Liver (tissue), 9 donors: ENCODE measurements around the gene GGT1. TPM values are rescaled to one million over a fixed set of nuclear protein-coding genes. Genes with fewer than 3 reads are reported as not detected.
"Not testable (repeated sequence)": the region's sequence is repeated elsewhere in the genome, so short reads cannot be mapped to it uniquely, and the experiment has no call there.

Source experiments
- DNase-seq: peaks from one replicate; pipeline ENCODE4 v3.0.0-alpha.2; 2017; ENCODE audit warnings: low spot score
- H3K27ac ChIP-seq, 2 donors: one replicate each; pipeline ENCODE4 v1.7.0; 2013; ENCODE audit warnings: inconsistent platforms in 2 of 2, low read length in 2 of 2, control low read depth in 1 of 2, low read depth in 1 of 2, mild to moderate bottlenecking in 1 of 2
- H3K27me3 ChIP-seq, 4 donors: one replicate each; pipeline versions ENCODE4 v1.6.1 to v1.7.0; 2013; ENCODE audit warnings: low read length in 3 of 4, inconsistent platforms in 1 of 4, mild to moderate bottlenecking in 1 of 4, moderate library complexity in 1 of 4; ENCODE audit not compliant: control insufficient read depth in 4 of 4, insufficient read depth in 4 of 4
- H3K36me3 ChIP-seq, 4 donors: one replicate each; pipeline versions ENCODE4 v1.6.1 to v1.7.0; 2013; ENCODE audit warnings: low read length in 3 of 4, mild to moderate bottlenecking in 3 of 4, low read depth in 1 of 4, moderate library complexity in 1 of 4; ENCODE audit not compliant: control insufficient read depth in 4 of 4, insufficient read depth in 3 of 4
- H3K4me1 ChIP-seq, 4 donors: one replicate each; pipeline versions ENCODE4 v1.6.1 to v1.7.0; 2013; ENCODE audit warnings: low read length in 3 of 4, mild to moderate bottlenecking in 3 of 4, moderate library complexity in 1 of 4; ENCODE audit not compliant: control insufficient read depth in 4 of 4, insufficient read depth in 4 of 4
- H3K4me3 ChIP-seq, 3 donors: one replicate each; pipeline versions ENCODE4 v1.6.1 to v1.7.0; 2013; ENCODE audit warnings: low read length in 3 of 3, control low read depth in 1 of 3, low read depth in 1 of 3, mild to moderate bottlenecking in 1 of 3
- H3K9ac ChIP-seq, 2 donors: one replicate each; pipeline ENCODE4 v1.7.0; 2013; ENCODE audit warnings: low read length in 2 of 2, mild to moderate bottlenecking in 2 of 2, moderate library complexity in 2 of 2, control low read depth in 1 of 2, low read depth in 1 of 2
- H3K9me3 ChIP-seq, 4 donors: one replicate each; pipeline versions ENCODE4 v1.6.1 to v1.7.0; 2013; ENCODE audit warnings: low read length in 3 of 4; ENCODE audit not compliant: control insufficient read depth in 4 of 4
- CTCF ChIP-seq: fragments of 150-350 bp; IDR thresholded peaks from 2 replicates; pipeline ENCODE4 v1.5.1; 2017; ENCODE audit warnings: improper control_type of control experiment, low read depth, low read length; ENCODE audit not compliant: missing input control
- GABPA ChIP-seq, 2 donors: IDR thresholded peaks in 1 of 2; conservative IDR thresholded peaks in 1 of 2; 2 replicates each; pipeline ENCODE4 v1.6.1; 2016; ENCODE audit warnings: antibody characterized with exemption in 2 of 2, mild to moderate bottlenecking in 1 of 2, moderate library complexity in 1 of 2
- HNF4A ChIP-seq, 2 donors: conservative IDR thresholded peaks; 2 replicates each; pipeline ENCODE4 v1.6.1; 2016; ENCODE audit warnings: antibody characterized with exemption in 2 of 2, mild to moderate bottlenecking in 2 of 2
- HNF4G ChIP-seq: IDR thresholded peaks from 2 replicates; pipeline ENCODE4 v1.6.1; 2016; ENCODE audit warnings: antibody characterized with exemption
- JUND ChIP-seq, 2 donors: IDR thresholded peaks; 2 replicates each; pipeline ENCODE4 v1.6.1; 2016; ENCODE audit warnings: antibody characterized with exemption in 2 of 2
- MAX ChIP-seq: IDR thresholded peaks from 2 replicates; pipeline ENCODE4 v1.6.1; 2016; ENCODE audit warnings: antibody characterized with exemption
- NR2F2 ChIP-seq: IDR thresholded peaks from 2 replicates; pipeline ENCODE4 v1.6.1; 2016; ENCODE audit warnings: antibody characterized with exemption
- RAD21 ChIP-seq, 2 donors: IDR thresholded peaks; 2 replicates each; pipeline ENCODE4 v1.6.1; 2016; ENCODE audit warnings: antibody characterized with exemption in 2 of 2, mild to moderate bottlenecking in 2 of 2
- RXRA ChIP-seq, 2 donors: IDR thresholded peaks; 2 replicates each; pipeline ENCODE4 v1.6.1; 2017 to 2018; ENCODE audit warnings: antibody characterized with exemption in 2 of 2, mild to moderate bottlenecking in 1 of 2
- SP1 ChIP-seq: IDR thresholded peaks from 2 replicates; pipeline ENCODE4 v1.6.1; 2018; ENCODE audit warnings: antibody characterized with exemption, mild to moderate bottlenecking
- TAF1 ChIP-seq: conservative IDR thresholded peaks from 2 replicates; pipeline ENCODE4 v1.6.1; 2016; ENCODE audit warnings: antibody characterized with exemption, mild to moderate bottlenecking
- WGBS: extraction: QIAGEN DNeasy Blood & Tissue Kit; methylation state at CpG from one replicate; pipeline ENCODE4 v1.1.7; 2013; 5-methylcytosine and 5-hydroxymethylcytosine counted together
- polyA plus RNA-seq, 2 donors: library from polyadenylated mRNA; stranded (reverse) in 1 of 2; unstranded in 1 of 2; fragments of 200-250 nt in 1 of 2; fragments of >200 nt in 1 of 2; fragmentation: Nextera tagmentation in 1 of 2; extraction: Ambion mirVana in 1 of 2; gene quantifications; one replicate each; pipeline versions ENCODE4 v1.2.1 to v1.2.3, GENCODE V29; 2013 to 2015
- total RNA-seq, 2 donors: library from RNA; depleted of rRNA; stranded (reverse); fragments of >200 nt; gene quantifications; one replicate each; pipeline ENCODE4 v1.2.3, GENCODE V29; 2014
- donor health status: healthy.
- donor health status: healthy.
- donor health status: healthy.
- donor health status: healthy.
- donor health status: healthy.

The GGT1 gene
- total and polyA plus RNA-seq, 4 donors, result 90.5 to 147 (median 112) TPM

GRCh38 chr22:24601217-24602104 is 1.5 kb upstream of the GGT1 start:
- 46% methylated on average over 12 of the region's 12 CpGs for WGBS
- Histone ChIP-seq H3K27me3 (no peaks in the 10 kb centered on the region), H3K27ac (peak overlapping the region; percentile 48 to 77), H3K4me3 (no peak overlapping the region), H3K36me3 (no peaks in the 10 kb centered on the region), H3K9ac (no peak overlapping the region), H3K9me3 (no peaks in the 10 kb centered on the region), H3K4me1 (peaks cover 13 to 27% (median 22%) of the 10 kb centered on the region in 4 donors)
- TF ChIP-seq TAF1 (peak; percentile 82), RXRA (IDR thresholded peaks at IDR 0.05) (peak; percentile 45 to 78), JUND (IDR thresholded peaks at IDR 0.05) (peak in 1 of 2 donors; percentile 45), SP1 (peak; percentile 48), CTCF (no peak), HNF4A (conservative IDR thresholded peaks at IDR 0.05) (peak; percentile 45 to 67), GABPA (IDR thresholded peaks at IDR 0.05 in 1 of 2, conservative IDR thresholded peaks at IDR 0.05 in 1 of 2) (no peak), NR2F2 (peak; percentile 41), RAD21 (IDR thresholded peaks at IDR 0.05) (peak; percentile 14 to 42), HNF4G (no peak)
- no peak for DNase-seq

DNA sequence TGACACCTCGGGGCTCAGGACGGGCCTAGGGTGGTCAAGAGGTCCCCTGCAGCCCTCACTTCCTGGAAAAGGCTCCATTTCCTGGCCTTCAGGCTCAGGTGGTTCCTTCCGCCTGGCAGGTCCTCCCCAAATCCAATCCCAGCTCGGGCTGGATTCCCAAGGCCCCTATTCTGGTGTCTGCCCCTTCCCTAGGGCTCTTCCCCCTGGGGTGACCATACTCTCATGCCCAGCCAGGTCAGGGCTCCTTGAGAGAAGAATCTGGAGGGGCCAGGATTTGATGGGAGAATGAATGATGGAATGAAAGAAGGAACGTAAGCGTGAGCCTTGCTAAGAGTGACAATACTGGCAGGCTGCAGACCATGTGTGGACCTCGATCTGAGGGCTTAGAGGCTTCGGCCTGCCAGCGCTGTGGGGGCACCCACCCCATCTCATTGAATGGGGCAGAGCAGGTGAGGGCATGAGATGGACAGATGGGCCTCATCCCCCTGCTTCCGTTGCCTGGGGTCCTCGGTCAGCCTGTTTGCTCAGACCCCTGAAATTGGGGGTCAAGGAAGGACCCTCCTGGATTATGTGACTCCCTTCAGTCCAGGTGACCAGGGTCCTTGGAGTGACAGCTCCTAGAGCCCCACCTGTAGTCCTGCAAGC is 766 bp upstream of the GGT1 start:
- Histone ChIP-seq H3K27ac (peak overlapping the region; percentile 48 to 77), H3K4me1 (peaks cover 13 to 29% (median 22%) of the 10 kb centered on the region in 4 donors)
- 55% methylated on average over 11 of the region's 11 CpGs for WGBS
- H3K27me3 ChIP-seq, H3K9me3 ChIP-seq, DNase-seq, H3K36me3 ChIP-seq, H3K4me3 ChIP-seq, H3K9ac ChIP-seq: not testable (repeated sequence)
- TF ChIP-seq SP1 (peak; percentile 5), HNF4A (conservative IDR thresholded peaks at IDR 0.05) (peak in 1 of 2 donors; percentile 22)

GRCh38 chr22:24603770-24604629 is 1.0 kb downstream of the GGT1 start:
- H3K27ac ChIP-seq, result peak overlapping the region; percentile 54 to 57
- H3K4me1 ChIP-seq, result peaks cover 13 to 34% (median 25%) of the 10 kb centered on the region in 4 donors
- not testable (repeated sequence) for H3K27me3 ChIP-seq, H3K36me3 ChIP-seq, H3K9me3 ChIP-seq, DNase-seq
- peak overlapping the region in 1 of 2 donors; percentile 59 for H3K9ac ChIP-seq
- WGBS, result 17% methylated on average over 18 of the region's 18 CpGs
- peak overlapping the region in 1 of 3 donors; percentile 46 for H3K4me3 ChIP-seq
- TF ChIP-seq MAX, result peak; percentile 39

DNA sequence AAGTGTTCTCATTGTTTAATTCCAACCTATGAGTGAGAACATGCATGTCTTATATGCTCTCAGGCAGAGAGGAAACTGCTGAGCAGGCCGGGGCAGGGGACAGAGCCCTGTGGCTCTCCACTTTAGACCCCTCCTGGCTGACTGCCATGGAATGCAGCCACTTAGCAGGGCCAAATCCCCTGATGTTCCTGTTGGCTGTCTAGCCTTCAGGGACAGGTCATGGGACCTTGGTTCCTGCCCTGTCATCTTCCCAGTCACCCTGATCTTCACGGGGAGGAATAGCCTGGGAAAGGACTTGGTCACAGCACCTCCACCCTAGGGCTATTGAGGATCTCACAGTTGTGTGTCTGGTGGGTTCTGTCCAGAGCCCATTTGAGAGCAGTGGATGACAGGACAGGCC is 3.3 kb downstream of the GGT1 start:
- not testable (repeated sequence) for H3K9me3 ChIP-seq, H3K36me3 ChIP-seq, H3K4me3 ChIP-seq, H3K27me3 ChIP-seq, H3K9ac ChIP-seq, DNase-seq
- 66% methylated on average over 2 of the region's 2 CpGs for WGBS
- Histone ChIP-seq H3K4me1 (peaks cover 11 to 31% (median 22%) of the 10 kb centered on the region in 4 donors), H3K27ac (peak overlapping the region in 1 of 2 donors; percentile 7)

DNA sequence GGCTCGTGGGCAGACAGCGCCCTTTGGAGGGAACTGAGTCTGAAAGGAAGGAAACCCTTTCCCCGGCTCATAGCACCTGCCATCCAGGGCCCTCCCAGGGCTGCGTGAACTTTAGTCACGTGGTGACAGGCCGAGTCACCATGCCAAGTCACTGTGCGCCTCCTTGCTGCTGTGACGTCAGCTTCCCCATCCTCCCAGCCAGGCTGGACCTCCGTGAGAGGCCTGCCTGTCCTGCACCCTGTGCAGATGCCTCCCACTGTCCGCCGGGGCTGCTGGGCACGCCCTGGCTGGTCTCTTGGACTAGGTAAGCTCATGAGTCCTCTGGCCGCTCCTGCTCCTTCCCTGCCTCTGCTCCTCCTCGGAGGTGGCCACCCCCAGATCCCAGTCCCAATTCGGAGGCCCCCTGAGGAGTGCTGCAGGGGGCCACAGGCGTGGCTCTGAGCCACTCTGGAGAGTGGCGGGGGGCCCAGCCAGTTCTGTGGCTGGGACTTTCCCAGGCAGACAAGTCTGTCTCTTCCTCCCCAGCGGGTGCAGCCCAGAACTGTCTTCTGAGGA is 4.5 kb downstream of the GGT1 start:
- not testable (repeated sequence) for H3K36me3 ChIP-seq, H3K9ac ChIP-seq, H3K9me3 ChIP-seq, DNase-seq, H3K27me3 ChIP-seq, H3K4me3 ChIP-seq
- WGBS, result 54% methylated on average over 18 of the region's 18 CpGs
- Histone ChIP-seq H3K27ac (peak overlapping the region in 1 of 2 donors; percentile 42), H3K4me1 (peaks cover 4 to 19% (median 10%) of the 10 kb centered on the region in 4 donors)
